Neural cell (in vitro differentiated cells): Measurements from ENCODE around the gene SND1. TPM values are rescaled to one million over a fixed set of nuclear protein-coding genes. Genes with fewer than 3 reads are reported as not detected.

ENCODE experiments used
- H2AFZ ChIP-seq: fragments of 200-600, 300-800 bp; sonication (generic), shearing (Covaris generic); 2 replicates; pipeline ENCODE4 v1.6.0; 2014; ENCODE audit warnings: low read depth, mild to moderate bottlenecking, antibody characterized with exemption, low read length, moderate library complexity
- H3F3A ChIP-seq: fragments of 200-600 bp; shearing (Covaris generic); 2 replicates; pipeline ENCODE4 v1.6.1; 2016; ENCODE audit warnings: mild to moderate bottlenecking, moderate library complexity, mixed read lengths, antibody characterized with exemption, low read length; ENCODE audit not compliant: insufficient read depth, poor library complexity, severe bottlenecking
- H3K27ac ChIP-seq: fragments of 200-600, 300-800 bp; sonication (generic), shearing (Covaris generic); 2 replicates; pipeline ENCODE4 v1.5.1; 2014; ENCODE audit warnings: mild to moderate bottlenecking, low read length, moderate library complexity
- H3K27me3 ChIP-seq: fragments of 300-800, 200-600 bp; sonication (generic), shearing (Covaris generic); 2 replicates; pipeline ENCODE4 v1.6.0; 2014; ENCODE audit warnings: mild to moderate bottlenecking, low read depth, low read length, moderate library complexity; ENCODE audit not compliant: insufficient read depth
- H3K36me3 ChIP-seq: fragments of 300-800, 200-600 bp; sonication (generic), shearing (Covaris generic); 2 replicates; pipeline ENCODE4 v1.5.1; 2014; ENCODE audit warnings: mild to moderate bottlenecking, antibody characterized with exemption, low read length, moderate library complexity; ENCODE audit not compliant: insufficient read depth
- H3K4me2 ChIP-seq: fragments of 300-800, 200-600 bp; sonication (generic), shearing (Covaris generic); 2 replicates; pipeline ENCODE4 v1.6.0; 2014; ENCODE audit warnings: mild to moderate bottlenecking, low read length
- H3K4me3 ChIP-seq: fragments of 300-800, 200-600 bp; sonication (generic), shearing (Covaris generic); 2 replicates; pipeline ENCODE4 v1.5.1; 2014; ENCODE audit warnings: mild to moderate bottlenecking, low read length, moderate library complexity
- H3K79me2 ChIP-seq: fragments of 200-600 bp; shearing (Covaris generic); replicated peaks from 2 replicates; pipeline ENCODE4 v1.6.0; 2014; ENCODE audit warnings: mild to moderate bottlenecking, low read length, moderate library complexity; ENCODE audit not compliant: insufficient read depth
- H3K9ac ChIP-seq: fragments of 300-800, 200-600 bp; sonication (generic), shearing (Covaris generic); 2 replicates; pipeline ENCODE4 v1.6.1; 2016; ENCODE audit warnings: mild to moderate bottlenecking, low read length, mixed read lengths
- H3K9me2 ChIP-seq: fragments of 200-600 bp; shearing (Covaris generic); 2 replicates; pipeline ENCODE4 v1.6.1; 2016; ENCODE audit warnings: mild to moderate bottlenecking, low read length, mixed read lengths; ENCODE audit not compliant: insufficient read depth
- H3K9me3 ChIP-seq: fragments of 200-600, 300-800 bp; sonication (generic), shearing (Covaris generic); 2 replicates; pipeline ENCODE4 v1.6.1; 2016; ENCODE audit warnings: mild to moderate bottlenecking, mixed run types, low read length, moderate library complexity, mixed read lengths
- H4K20me1 ChIP-seq: fragments of 200-600 bp; shearing (Covaris generic); 2 replicates; pipeline ENCODE4 v1.6.1; 2016; ENCODE audit warnings: mild to moderate bottlenecking, mixed run types; ENCODE audit not compliant: insufficient read depth
- EP300 ChIP-seq: fragments of 450-650 bp; conservative IDR thresholded peaks from 2 replicates; pipeline ENCODE4 v1.6.1; 2014; ENCODE audit warnings: antibody characterized with exemption, mild to moderate bottlenecking, moderate library complexity; ENCODE audit not compliant: poor library complexity, severe bottlenecking
- EZH2 ChIP-seq: fragments of 200-600, 300-800 bp; shearing (Covaris generic), sonication (generic); IDR thresholded peaks from 2 replicates; pipeline ENCODE4 v1.6.1; 2014; ENCODE audit warnings: antibody characterized with exemption, low read length, borderline replicate concordance, mild to moderate bottlenecking; ENCODE audit not compliant: insufficient read depth, poor library complexity, severe bottlenecking
- MXI1 ChIP-seq: fragments of 450-650 bp; conservative IDR thresholded peaks from 2 replicates; pipeline ENCODE4 v1.6.1; 2014; ENCODE audit warnings: antibody characterized with exemption, mild to moderate bottlenecking; ENCODE audit not compliant: poor library complexity, severe bottlenecking
- POLR2AphosphoS5 ChIP-seq: IDR thresholded peaks from 2 replicates; pipeline ENCODE4 v1.6.1; 2012
- RAD21 ChIP-seq: fragments of 450-650 bp; conservative IDR thresholded peaks from 2 replicates; pipeline ENCODE4 v1.6.1; 2014; ENCODE audit warnings: antibody characterized with exemption, mild to moderate bottlenecking, moderate library complexity
- SMC3 ChIP-seq: fragments of 450-650 bp; conservative IDR thresholded peaks from 2 replicates; pipeline ENCODE4 v1.6.1; 2014; ENCODE audit warnings: antibody characterized with exemption, mild to moderate bottlenecking, moderate library complexity; ENCODE audit not compliant: poor library complexity
- TAF1 ChIP-seq: IDR thresholded peaks from 2 replicates; pipeline ENCODE4 v1.6.1; 2012; ENCODE audit warnings: low read depth
- polyA plus RNA-seq: library from polyadenylated mRNA; depleted of rRNA; stranded (reverse); fragments of >200 nt; gene quantifications from 2 replicates; pipeline ENCODE4 v1.2.3, GENCODE V29; 2014
- TF ChIP-seq, protein P1 (sequence below): IDR thresholded peaks from 2 replicates; pipeline ENCODE4 v1.6.1; 2012; ENCODE audit warnings: borderline replicate concordance
- TF ChIP-seq, protein P2 (sequence below): fragments of 450-650 bp; IDR thresholded peaks from 2 replicates; pipeline ENCODE4 v1.5.1; 2014; ENCODE audit warnings: antibody characterized with exemption, mild to moderate bottlenecking, moderate library complexity; ENCODE audit not compliant: poor library complexity, severe bottlenecking

SND1 gene
- polyA plus RNA-seq, 1 donor from 2014 or later = 37.4 TPM

DNA sequence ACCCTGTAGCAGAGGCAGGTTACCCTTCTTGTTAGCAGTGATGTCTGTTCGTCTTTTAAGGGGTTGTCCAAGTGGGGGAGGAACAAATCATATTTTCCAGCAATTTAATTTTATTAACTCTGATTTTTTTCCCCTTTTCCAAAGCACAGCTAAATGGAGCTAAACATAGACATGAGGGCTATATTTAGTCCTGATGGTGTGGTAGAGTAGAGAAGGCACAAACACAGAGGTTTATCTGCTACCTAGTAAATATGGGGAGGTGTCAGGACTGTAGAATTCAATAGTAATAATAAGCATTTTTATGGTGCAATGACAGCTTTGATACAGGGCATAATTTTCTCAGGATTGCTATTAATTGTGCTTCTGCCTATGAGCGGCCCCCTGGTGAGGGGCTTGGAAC is 356.8 kb downstream of the SND1 start:
- Histone ChIP-seq H3K36me3 (peaks cover 9% of the 10 kb centered on the region), H3K4me3 (no peak overlapping the region), H3K9ac (no peak overlapping the region), H3K9me3 (no peaks in the 10 kb centered on the region), H3F3A (no peaks in the 10 kb centered on the region), H2AFZ (no peak overlapping the region), H3K79me2 (no peaks in the 10 kb centered on the region), H4K20me1 (no peaks in the 10 kb centered on the region), H3K27ac (no peak overlapping the region), H3K27me3 (no peaks in the 10 kb centered on the region), H3K9me2 (no peaks in the 10 kb centered on the region), H3K4me2 (no peak overlapping the region)
- TF ChIP-seq POLR2AphosphoS5 (no peak), TAF1 (no peak), RAD21 (no peak), MXI1 (no peak), EP300 (no peak), EZH2 (no peak), SMC3 (no peak)
- TF ChIP-seq, protein P1, sequence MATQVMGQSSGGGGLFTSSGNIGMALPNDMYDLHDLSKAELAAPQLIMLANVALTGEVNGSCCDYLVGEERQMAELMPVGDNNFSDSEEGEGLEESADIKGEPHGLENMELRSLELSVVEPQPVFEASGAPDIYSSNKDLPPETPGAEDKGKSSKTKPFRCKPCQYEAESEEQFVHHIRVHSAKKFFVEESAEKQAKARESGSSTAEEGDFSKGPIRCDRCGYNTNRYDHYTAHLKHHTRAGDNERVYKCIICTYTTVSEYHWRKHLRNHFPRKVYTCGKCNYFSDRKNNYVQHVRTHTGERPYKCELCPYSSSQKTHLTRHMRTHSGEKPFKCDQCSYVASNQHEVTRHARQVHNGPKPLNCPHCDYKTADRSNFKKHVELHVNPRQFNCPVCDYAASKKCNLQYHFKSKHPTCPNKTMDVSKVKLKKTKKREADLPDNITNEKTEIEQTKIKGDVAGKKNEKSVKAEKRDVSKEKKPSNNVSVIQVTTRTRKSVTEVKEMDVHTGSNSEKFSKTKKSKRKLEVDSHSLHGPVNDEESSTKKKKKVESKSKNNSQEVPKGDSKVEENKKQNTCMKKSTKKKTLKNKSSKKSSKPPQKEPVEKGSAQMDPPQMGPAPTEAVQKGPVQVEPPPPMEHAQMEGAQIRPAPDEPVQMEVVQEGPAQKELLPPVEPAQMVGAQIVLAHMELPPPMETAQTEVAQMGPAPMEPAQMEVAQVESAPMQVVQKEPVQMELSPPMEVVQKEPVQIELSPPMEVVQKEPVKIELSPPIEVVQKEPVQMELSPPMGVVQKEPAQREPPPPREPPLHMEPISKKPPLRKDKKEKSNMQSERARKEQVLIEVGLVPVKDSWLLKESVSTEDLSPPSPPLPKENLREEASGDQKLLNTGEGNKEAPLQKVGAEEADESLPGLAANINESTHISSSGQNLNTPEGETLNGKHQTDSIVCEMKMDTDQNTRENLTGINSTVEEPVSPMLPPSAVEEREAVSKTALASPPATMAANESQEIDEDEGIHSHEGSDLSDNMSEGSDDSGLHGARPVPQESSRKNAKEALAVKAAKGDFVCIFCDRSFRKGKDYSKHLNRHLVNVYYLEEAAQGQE = no peak
- TF ChIP-seq, protein P2, sequence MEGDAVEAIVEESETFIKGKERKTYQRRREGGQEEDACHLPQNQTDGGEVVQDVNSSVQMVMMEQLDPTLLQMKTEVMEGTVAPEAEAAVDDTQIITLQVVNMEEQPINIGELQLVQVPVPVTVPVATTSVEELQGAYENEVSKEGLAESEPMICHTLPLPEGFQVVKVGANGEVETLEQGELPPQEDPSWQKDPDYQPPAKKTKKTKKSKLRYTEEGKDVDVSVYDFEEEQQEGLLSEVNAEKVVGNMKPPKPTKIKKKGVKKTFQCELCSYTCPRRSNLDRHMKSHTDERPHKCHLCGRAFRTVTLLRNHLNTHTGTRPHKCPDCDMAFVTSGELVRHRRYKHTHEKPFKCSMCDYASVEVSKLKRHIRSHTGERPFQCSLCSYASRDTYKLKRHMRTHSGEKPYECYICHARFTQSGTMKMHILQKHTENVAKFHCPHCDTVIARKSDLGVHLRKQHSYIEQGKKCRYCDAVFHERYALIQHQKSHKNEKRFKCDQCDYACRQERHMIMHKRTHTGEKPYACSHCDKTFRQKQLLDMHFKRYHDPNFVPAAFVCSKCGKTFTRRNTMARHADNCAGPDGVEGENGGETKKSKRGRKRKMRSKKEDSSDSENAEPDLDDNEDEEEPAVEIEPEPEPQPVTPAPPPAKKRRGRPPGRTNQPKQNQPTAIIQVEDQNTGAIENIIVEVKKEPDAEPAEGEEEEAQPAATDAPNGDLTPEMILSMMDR = no peak

DNA sequence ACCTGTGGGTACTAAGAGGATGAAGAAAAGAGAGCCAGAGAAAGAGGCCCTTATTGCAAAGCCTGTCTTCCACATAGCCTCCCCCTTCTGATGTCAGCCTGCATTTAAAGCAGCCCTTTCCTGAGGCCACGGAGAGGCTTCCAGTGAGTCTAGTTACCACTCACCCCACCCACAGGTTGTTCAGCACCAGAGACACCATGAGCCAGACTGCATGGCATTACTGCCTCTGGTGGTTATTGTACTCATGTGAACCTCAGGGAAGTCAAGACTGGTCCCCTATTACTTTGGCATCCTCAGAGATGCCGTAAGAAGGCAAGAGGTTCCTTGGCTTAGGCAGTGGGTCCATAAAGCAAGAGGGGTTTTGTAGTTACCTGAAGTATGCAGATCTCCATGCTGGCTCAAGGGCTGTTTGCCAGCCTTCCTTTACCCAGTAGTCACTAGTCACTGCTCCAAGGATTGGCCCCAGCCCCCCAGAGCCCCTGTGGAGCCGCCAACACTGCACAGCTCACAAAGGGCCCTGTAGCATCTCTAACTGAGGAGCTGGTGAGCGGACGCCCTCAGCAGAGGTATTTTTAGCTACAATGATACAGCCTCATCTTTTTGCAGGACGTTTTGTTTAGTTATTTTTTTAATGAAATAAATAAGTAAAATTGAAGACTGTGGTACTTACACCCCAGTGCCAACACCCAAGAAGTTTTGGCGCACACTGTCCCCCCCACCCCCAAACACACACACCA is 358.6 kb downstream of the SND1 start:
- H3K9ac ChIP-seq = no peak overlapping the region
- H3K9me2 ChIP-seq = no peaks in the 10 kb centered on the region
- H3K27me3 ChIP-seq = no peaks in the 10 kb centered on the region
- H3K36me3 ChIP-seq = peaks cover 9% of the 10 kb centered on the region
- H3K4me3 ChIP-seq = no peak overlapping the region
- H3K9me3 ChIP-seq = no peaks in the 10 kb centered on the region
- H3K27ac ChIP-seq = no peak overlapping the region
- no peaks in the 10 kb centered on the region for H4K20me1 ChIP-seq
- H2AFZ ChIP-seq = no peak overlapping the region
- TF ChIP-seq MXI1 = no peak
- no peak for TF ChIP-seq POLR2AphosphoS5
- no peak for TF ChIP-seq SMC3
- no peak for TF ChIP-seq EP300
- TF ChIP-seq, protein P1 = no peak
- TF ChIP-seq TAF1 = no peak
- TF ChIP-seq, protein P2 = no peak
- TF ChIP-seq RAD21 = no peak
- no peak for TF ChIP-seq EZH2
- H3F3A ChIP-seq = no peaks in the 10 kb centered on the region
- H3K4me2 ChIP-seq = no peak overlapping the region
- peaks cover 3% of the 10 kb centered on the region for H3K79me2 ChIP-seq
